Transverse colon (tissue), 4 donors: ENCODE results near the gene APOC4. TPM values are rescaled to one million over a fixed set of nuclear protein-coding genes. Genes with fewer than 3 reads are reported as not detected.

Source experiments
- DNase-seq: peaks from one replicate; pipeline ENCODE4 v3.0.0-alpha.2; 2019
- H3K27ac ChIP-seq, 4 donors: fragments of 200-600 bp; sonication (generic); 2 replicates each; pipeline ENCODE4 v1.5.1; 2016 to 2018; ENCODE audit warnings: inconsistent platforms in 4 of 4
- H3K27me3 ChIP-seq: fragments of 200-600 bp; sonication (generic); 2 replicates; pipeline ENCODE4 v1.5.1; 2017; ENCODE audit warnings: inconsistent platforms
- H3K36me3 ChIP-seq, 4 donors: fragments of 200-600 bp; sonication (generic); 2 replicates each; pipeline ENCODE4 v1.5.1; 2017 to 2019; ENCODE audit warnings: inconsistent platforms in 4 of 4
- H3K4me1 ChIP-seq, 4 donors: fragments of 200-600 bp; sonication (generic); 2 replicates each; pipeline ENCODE4 v1.5.1; 2017 to 2020; ENCODE audit warnings: inconsistent platforms in 4 of 4
- H3K4me3 ChIP-seq, 4 donors: fragments of 200-600 bp; sonication (generic); 1 replicate in 1 of 4; 2 replicates in 3 of 4; pipeline versions ENCODE4 v1.5.1 to v1.6.1; 2017 to 2019; ENCODE audit warnings: inconsistent platforms in 4 of 4
- H3K9me3 ChIP-seq, 2 donors: fragments of 200-600 bp; sonication (generic); 2 replicates each; pipeline ENCODE4 v1.5.1; 2017 to 2019; ENCODE audit warnings: inconsistent platforms in 2 of 2
- EP300 ChIP-seq: sonication (generic); formaldehyde crosslinking; IDR thresholded peaks from one replicate; pipeline ENCODE4 v1.6.1; 2017; ENCODE audit warnings: antibody characterized with exemption, low read depth
- POLR2A ChIP-seq: fragments of 450-650 bp; IDR thresholded peaks from one replicate; pipeline ENCODE4 v1.6.1; 2016; ENCODE audit warnings: antibody characterized with exemption, mild to moderate bottlenecking, moderate library complexity
- POLR2AphosphoS5 ChIP-seq, 3 donors: sonication (generic); formaldehyde crosslinking; IDR thresholded peaks; one replicate each; pipeline ENCODE4 v1.6.1; 2016; ENCODE audit warnings: antibody characterized with exemption in 3 of 3
- WGBS, 2 donors: methylation state at CpG; one replicate each; pipeline ENCODE4 v1.1.5; 2018; ENCODE audit warnings: low coverage in 1 of 2; 5-methylcytosine and 5-hydroxymethylcytosine counted together
- in situ Hi-C, 4 donors: fragments of 200-750 bp; cut with MboI; loops; one replicate each; pipeline versions ENCODE4 v1.15.0 to v1.15.1; 2017; ENCODE audit warnings: low sequenced_read_pairs in 3 of 4, low pct_ligation_motif_present in 1 of 4, low pct_unique_long_range_greater_than_20kb in 1 of 4
- intact Hi-C: fragments of 100-400 bp; cut with DNase I; formaldehyde crosslinking; loops from one replicate; pipeline ENCODE4 v1.15.1; 2023; ENCODE audit warnings: low total_unique reads
- total RNA-seq, 4 donors: library from RNA; depleted of rRNA; stranded (reverse); fragments of >200 nt; gene quantifications; one replicate each; pipeline ENCODE4 v1.1.0, GENCODE V29; 2016
- TF ChIP-seq, protein P1 (sequence below), 5 experiments: fragments of 200-600 bp in 3 of 5; fragments of 450-650 bp in 2 of 5; sonication (generic) in 3 of 5; IDR thresholded peaks; 1 replicate in 2 of 5; 2 replicates in 3 of 5; pipeline ENCODE4 v1.5.1; 2016 to 2017; ENCODE audit warnings: antibody characterized with exemption in 5 of 5, inconsistent platforms in 3 of 5, mild to moderate bottlenecking in 2 of 5, moderate library complexity in 1 of 5

APOC4 gene
- total RNA-seq, 4 donors from 2014 or later = not detected

DNA sequence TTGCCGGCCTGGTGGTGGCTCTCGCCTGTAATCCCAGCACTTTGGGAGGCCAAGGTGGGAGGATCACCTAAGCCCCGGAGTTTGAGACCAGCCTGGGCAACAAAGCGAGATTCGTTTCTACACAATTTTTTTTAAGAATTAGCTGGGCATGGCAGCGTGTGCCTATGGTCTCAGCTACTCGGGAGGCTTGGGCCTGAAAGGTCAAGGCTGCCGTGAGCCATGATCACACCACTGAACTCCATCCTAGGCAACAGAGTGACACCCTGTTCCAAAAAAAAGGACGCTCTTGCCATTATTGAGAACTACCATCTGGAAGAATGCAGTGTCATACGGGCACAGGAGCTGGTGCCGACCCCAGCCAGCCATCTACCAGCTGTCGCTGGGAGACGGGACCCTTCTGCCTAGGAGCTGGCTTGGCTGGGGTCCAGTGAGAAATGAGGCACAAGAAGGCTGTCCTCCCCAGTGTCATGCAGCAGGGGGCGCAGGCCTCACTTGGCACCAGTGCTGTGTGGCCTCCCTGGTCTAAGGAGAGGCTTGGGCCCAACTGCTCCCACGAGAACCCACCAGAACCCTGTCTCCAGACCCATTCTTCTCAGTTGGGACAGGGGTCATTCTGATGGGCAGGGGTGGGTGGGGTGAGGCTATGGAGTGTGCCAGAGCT is 47.0 kb downstream of the APOC4 start:
- Histone ChIP-seq H3K4me1 (no peaks in the 10 kb centered on the region), H3K4me3 (no peak overlapping the region), H3K27ac (no peak overlapping the region), H3K9me3 (no peaks in the 10 kb centered on the region), H3K27me3 (no peaks in the 10 kb centered on the region), H3K36me3 (peaks cover 0 to 20% (median 10%) of the 10 kb centered on the region in 4 donors)
- no peak for TF ChIP-seq POLR2A
- TF ChIP-seq, protein P1, sequence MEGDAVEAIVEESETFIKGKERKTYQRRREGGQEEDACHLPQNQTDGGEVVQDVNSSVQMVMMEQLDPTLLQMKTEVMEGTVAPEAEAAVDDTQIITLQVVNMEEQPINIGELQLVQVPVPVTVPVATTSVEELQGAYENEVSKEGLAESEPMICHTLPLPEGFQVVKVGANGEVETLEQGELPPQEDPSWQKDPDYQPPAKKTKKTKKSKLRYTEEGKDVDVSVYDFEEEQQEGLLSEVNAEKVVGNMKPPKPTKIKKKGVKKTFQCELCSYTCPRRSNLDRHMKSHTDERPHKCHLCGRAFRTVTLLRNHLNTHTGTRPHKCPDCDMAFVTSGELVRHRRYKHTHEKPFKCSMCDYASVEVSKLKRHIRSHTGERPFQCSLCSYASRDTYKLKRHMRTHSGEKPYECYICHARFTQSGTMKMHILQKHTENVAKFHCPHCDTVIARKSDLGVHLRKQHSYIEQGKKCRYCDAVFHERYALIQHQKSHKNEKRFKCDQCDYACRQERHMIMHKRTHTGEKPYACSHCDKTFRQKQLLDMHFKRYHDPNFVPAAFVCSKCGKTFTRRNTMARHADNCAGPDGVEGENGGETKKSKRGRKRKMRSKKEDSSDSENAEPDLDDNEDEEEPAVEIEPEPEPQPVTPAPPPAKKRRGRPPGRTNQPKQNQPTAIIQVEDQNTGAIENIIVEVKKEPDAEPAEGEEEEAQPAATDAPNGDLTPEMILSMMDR (IDR thresholded peaks at IDR 0.05) = peak; percentile 54 to 82 (median 65)
- intact Hi-C loops (no loop called here), in situ Hi-C loops (loop anchor here in 1 of 4 donors (10.0 kb wide), 1 partner anchor 76 kb away; no protein-coding TSS in a partner anchor)
- WGBS, 2 donors = 75% methylated on average over 15 of the region's 15 CpGs; no CpG with 5 or more reads in 1 of the 2 donors
- DNase-seq = peak; percentile 80

DNA sequence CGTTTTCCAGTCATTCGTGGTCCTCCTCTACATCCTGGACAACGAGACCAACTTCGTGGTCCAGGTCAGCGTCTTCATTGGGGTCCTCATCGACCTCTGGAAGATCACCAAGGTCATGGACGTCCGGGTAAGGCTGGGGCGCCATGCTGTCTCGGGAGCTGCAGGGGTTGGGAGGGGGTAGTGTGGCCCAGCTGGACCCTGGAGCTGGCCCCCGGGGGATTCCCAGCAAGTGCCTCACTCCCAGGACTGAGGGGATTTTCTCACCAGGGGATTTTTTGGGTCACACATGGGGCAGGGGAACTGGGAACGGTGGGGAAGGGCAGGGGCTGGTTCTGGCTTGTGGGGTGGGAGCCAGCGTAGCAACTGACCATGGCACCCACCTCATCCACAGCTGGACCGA is 48.4 kb downstream of the APOC4 start:
- Histone ChIP-seq H3K9me3 (no peaks in the 10 kb centered on the region), H3K27ac (no peak overlapping the region), H3K36me3 (peaks cover 0 to 20% (median 6%) of the 10 kb centered on the region in 4 donors), H3K4me1 (no peaks in the 10 kb centered on the region), H3K4me3 (no peak overlapping the region), H3K27me3 (no peaks in the 10 kb centered on the region)
- no peak for DNase-seq
- intact Hi-C loops (no loop called here), in situ Hi-C loops (no loop called here)
- TF ChIP-seq POLR2A = no peak
- TF ChIP-seq POLR2AphosphoS5 (IDR thresholded peaks at IDR 0.05) = no peak
- no peak for TF ChIP-seq EP300
- TF ChIP-seq, protein P1 (IDR thresholded peaks at IDR 0.05) = no peak
- 89% methylated on average over 11 of the region's 14 CpGs; no CpG with 5 or more reads in 1 of the 2 donors for WGBS, 2 donors

DNA sequence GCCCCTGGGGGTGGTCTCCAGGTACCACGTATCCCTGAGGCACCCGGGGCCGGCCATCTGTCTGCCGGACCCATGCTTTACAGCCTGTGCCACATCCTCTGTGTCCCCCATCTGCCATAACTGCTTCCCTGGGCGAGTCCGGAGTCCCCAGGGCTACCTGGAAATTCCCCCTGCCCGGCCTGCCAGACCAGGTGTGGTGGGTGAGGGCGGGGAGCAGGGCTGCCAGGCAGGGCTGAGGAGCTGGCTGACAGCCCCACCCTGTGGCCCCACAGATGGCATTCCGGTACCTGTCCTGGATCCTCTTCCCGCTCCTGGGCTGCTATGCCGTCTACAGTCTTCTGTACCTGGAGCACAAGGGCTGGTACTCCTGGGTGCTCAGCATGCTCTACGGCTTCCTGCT is 48.9 kb downstream of the APOC4 start:
- WGBS, 2 donors = 80% methylated on average over 12 of the region's 12 CpGs; no CpG with 5 or more reads in 1 of the 2 donors
- H3K36me3 ChIP-seq = peaks cover 0 to 20% (median 6%) of the 10 kb centered on the region in 4 donors
- H3K27ac ChIP-seq = no peak overlapping the region
- no peaks in the 10 kb centered on the region for H3K9me3 ChIP-seq
- TF ChIP-seq, protein P1 (IDR thresholded peaks at IDR 0.05) = no peak
- TF ChIP-seq POLR2AphosphoS5 (IDR thresholded peaks at IDR 0.05) (no peak), POLR2A (no peak), EP300 (no peak)
- H3K27me3 ChIP-seq = no peaks in the 10 kb centered on the region
- no peak overlapping the region for H3K4me3 ChIP-seq
- no peak for DNase-seq
- in situ Hi-C loops = no loop called here
- H3K4me1 ChIP-seq = no peaks in the 10 kb centered on the region
- intact Hi-C loops = no loop called here

DNA sequence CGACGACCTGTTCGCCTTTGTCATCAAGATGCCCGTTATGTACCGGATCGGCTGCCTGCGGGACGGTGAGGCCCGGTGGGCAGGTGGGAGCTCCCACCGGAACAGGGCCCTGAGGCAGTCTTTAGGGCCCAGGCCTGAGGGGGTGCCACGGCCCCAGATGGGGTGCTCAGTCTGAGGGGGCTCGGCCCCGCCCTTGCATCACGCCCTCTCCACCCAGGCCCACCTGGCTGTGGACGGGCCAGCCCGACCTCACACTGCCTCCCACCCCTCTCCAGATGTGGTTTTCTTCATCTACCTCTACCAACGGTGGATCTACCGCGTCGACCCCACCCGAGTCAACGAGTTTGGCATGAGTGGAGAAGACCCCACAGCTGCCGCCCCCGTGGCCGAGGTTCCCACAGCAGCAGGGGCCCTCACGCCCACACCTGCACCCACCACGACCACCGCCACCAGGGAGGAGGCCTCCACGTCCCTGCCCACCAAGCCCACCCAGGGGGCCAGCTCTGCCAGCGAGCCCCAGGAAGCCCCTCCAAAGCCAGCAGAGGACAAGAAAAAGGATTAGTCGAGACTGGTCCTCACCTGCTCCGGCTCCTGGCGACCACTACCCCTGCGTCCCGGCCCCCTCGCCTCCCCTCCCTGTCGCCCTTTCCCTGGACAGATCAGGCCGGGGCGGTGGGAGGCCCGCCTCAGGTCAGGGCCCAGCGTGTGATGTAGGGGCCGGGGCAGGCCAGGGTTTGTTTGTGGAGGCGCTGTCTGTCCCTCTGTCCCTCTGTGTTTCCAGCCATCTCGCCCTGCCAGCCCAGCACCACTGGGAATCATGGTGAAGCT is 50.5 kb downstream of the APOC4 start:
- Histone ChIP-seq H3K27ac (no peak overlapping the region), H3K36me3 (peaks cover 0 to 17% (median 6%) of the 10 kb centered on the region in 4 donors), H3K27me3 (no peaks in the 10 kb centered on the region), H3K9me3 (no peaks in the 10 kb centered on the region), H3K4me1 (no peaks in the 10 kb centered on the region), H3K4me3 (no peak overlapping the region)
- intact Hi-C loops (no loop called here), in situ Hi-C loops (no loop called here)
- WGBS, 2 donors = 91% methylated on average over 44 of the region's 44 CpGs; no CpG with 5 or more reads in 1 of the 2 donors
- TF ChIP-seq EP300 (no peak), POLR2AphosphoS5 (IDR thresholded peaks at IDR 0.05) (no peak), POLR2A (no peak)
- TF ChIP-seq, protein P1 (IDR thresholded peaks at IDR 0.05) = no peak
- DNase-seq = no peak
